GM19025 (cell line): Measurements from ENCODE around the gene PCMTD2.
A peak's percentile ranks its signal among the peaks of the same experiment; 100 is the strongest.
"Not testable (repeated sequence)": the region's sequence is repeated elsewhere in the genome, so short reads cannot be mapped to it uniquely, and the experiment has no call there.

Experiments used
- ATAC-seq: cut with Tn5 transposase; IDR thresholded peaks from one replicate; pipeline ENCODE4 v1.9.1; 2021; ENCODE audit warnings: mild to moderate bottlenecking, low read depth, moderate library complexity; ENCODE audit not compliant: unreplicated experiment

Gene PCMTD2

DNA sequence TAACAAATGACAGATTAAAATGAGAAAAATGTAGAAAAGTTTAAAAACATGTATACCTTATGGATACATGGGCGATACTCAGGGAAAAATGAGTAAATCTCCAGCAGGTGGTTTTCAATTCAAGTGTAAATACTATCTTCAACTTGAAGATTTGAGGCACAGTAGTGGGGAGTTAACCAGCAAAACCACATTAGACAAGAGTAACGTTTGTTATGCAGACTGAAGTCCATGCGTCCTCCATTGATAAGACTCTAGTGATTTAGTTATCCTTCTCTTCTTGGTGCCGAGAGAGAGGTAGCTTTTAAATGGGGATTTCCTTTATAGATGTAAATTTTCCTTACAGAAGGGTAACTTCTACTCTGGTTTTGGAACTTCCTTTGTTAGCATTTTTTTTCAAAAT, 28.1 kb downstream of the PCMTD2 start:
- no peak for ATAC-seq

DNA sequence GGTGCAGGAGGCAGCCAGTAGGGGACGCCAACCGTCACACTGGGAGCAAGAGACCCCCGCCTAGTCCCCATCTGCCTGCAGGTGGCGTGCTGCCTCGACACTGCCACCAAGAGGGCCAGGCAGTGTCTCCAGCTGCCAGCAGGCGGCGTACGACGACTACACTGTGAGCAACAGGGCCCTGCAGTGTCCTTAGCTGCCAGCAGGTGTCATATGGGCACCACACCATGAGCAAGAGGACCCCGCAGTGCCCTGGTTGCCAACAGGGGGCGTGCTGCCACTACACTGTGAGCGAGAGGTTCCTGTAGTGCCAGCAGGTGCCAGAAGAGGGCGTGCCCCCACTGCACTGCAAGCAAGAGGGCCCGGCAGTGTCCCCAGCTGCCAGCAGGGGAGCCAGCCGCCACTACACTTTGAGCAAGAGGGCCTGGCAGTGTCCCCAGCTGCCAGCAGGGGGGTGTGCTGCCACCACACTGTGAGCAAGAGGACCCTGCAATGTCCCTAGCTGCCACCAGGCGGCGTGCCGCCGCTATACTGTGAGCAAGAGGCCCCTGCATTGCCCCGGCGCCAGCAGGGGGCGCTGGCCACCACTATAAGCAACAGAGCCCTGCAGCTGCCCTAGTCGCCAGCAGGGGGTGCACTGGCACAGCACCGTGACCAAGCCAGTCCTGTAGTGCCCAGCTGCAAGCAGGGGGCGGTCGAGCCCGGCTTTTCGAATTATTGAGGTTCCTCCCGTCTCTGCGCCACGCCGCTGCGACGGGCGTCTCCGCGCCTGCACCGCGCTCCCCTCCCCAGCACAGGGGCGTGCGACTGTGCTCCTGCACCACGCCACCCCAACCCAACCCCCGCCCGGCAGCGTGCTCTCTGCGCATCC, 30.3 kb downstream of the PCMTD2 start:
- ATAC-seq: peak; percentile 90

DNA sequence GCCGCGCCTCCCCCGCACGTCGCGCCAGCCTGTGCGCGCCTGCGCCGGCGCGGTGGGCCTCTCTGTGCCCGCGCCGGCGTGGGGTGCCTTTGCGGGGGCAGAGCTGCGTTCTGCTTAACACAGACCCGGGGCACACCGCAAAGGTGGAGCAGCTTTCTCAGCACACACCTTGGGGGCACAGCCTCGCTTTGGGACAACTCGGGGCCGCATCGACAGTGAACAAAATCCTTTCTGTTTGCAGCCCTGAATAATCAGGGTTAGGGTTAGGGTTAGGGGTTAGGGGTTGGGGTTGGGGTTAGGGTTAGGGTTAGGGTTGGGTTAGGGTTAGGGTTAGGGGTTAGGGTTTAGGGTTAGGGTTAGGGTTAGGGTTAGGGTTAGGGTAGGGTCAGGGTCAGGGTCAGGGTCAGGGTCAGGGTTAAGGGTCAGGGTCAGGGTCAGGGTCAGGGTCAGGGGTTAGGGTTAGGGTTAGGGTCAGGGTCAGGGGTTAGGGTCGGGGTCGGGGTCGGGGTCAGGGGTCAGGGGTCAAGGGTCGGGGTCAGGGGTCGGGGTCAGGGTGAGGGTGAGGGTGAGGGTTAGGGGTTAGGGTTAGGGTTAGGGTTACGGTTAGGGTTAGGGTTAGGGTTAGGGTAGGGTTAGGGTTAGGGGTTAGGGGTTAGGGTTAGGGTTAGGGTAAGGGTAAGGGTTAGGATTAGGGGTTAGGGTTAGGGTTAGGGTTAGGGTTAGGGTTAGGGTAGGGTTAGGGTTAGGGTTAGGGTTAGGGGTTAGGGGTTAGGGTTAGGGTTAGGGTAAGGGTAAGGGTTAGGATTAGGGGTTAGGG, 31.1 kb downstream of the PCMTD2 start:
- not testable (repeated sequence) for ATAC-seq

DNA sequence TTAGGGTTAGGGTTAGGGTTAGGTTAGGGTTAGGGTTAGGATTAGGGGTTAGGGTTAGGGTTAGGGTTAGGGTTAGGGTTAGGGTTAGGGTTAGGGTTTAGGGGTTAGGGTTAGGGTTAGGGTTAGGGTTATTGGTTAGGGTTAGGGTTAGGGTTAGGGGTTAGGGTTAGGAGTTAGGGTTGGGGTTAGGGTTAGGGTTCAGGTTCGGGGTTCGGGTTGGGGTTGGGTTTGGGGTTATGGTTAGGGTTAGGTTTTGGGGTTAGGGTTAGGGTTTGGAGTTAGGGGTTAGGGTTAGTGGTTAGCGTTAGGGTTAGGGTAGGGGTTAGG, 31.7 kb downstream of the PCMTD2 start:
- not testable (repeated sequence) for ATAC-seq

DNA sequence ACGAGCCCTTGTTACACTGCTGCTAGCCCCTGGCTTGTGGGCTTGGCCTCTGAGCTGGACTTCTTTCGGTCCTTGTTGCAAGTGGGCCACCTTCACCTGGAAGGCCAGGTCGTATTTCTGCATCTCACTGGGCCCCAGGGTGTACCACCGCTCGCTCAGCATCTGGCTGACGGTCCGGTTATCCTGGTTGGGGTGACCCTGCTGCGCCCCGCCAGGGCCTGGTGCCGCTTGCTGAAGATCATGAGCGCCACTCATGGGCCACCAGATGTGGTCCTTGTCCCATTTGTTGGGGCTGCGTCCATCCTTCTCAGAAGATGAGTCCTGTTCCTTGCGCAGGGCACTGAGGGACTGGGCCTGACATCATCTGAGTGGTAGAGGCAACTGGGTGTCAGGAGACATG, 36.6 kb downstream of the PCMTD2 start:
- ATAC-seq: not testable (repeated sequence)

DNA sequence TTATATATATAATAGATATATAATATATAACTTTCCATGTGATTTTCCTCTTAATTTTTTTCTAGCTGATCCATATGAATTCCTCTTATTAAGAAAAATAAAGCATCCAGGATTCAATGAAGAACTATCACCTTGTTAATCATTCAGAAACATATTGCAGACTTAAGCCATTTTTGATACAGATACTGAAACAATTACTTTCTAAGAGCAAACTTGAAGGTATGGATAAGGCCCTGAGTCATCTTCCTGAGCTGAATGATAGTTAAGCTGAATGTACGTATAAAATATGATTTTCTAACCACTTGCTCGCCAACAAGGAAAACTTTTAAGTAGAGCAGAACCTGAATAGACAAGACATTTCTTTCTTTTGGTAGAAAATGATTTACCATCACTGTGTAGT, 47.5 kb downstream of the PCMTD2 start:
- ATAC-seq: not testable (repeated sequence)

DNA sequence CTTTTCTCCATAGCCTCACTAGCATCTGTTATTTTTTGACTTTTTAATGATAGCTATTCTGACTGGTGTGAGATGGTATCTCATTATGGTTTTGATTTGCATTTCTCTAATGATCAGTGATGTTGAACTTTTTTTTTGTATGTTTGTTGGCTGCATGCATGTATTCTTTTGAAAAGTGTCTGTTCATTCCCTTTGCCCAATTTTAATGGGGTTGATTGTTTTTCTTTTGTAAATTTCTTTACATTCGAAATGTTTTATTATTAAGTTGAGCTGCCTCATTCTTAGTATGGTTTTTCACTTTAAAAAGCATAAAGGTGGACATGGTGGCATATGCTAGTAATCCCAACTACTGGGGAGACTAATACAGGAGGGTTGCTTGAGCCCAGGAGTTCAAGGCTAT, 58.2 kb downstream of the PCMTD2 start:
- not testable (repeated sequence) for ATAC-seq

DNA sequence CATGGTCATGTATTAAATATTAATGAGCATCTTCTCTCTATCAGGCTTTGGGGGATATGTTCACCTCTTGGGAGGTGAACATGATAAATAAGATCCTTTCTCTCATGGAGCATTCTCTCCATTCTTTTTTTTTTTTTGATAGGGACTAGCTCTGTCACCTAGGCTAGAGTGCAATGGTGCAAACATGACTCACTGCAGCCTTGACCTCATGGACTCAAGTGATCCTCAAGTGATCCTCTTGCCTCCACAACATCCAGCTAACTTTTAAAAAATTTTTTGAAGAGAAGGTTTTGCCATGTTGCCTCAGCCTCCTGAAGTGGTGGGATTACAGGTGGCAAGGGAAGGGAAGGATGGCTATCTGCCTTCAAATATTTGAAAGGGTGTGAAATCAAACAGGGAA, 59.8 kb downstream of the PCMTD2 start:
- not testable (repeated sequence) for ATAC-seq

DNA sequence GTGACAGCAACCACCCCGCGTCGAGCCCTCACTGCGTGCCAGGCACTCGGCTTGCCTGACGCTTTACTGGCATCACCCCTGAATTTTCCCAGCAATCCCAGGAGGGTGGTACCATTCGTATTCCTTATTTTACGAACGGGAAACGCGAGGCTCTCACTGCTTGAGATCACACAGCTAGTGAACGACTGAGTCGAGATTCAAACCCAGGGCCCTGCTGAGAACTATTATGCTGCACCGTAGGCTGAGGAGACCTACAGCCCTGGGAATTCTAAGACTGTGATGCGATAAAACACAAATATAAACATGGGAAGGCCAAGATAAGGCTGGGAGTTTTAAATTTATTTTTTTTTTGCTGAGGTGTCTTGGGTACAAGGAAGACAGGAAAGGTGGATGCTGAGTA, 60.3 kb downstream of the PCMTD2 start:
- not testable (repeated sequence) for ATAC-seq

DNA sequence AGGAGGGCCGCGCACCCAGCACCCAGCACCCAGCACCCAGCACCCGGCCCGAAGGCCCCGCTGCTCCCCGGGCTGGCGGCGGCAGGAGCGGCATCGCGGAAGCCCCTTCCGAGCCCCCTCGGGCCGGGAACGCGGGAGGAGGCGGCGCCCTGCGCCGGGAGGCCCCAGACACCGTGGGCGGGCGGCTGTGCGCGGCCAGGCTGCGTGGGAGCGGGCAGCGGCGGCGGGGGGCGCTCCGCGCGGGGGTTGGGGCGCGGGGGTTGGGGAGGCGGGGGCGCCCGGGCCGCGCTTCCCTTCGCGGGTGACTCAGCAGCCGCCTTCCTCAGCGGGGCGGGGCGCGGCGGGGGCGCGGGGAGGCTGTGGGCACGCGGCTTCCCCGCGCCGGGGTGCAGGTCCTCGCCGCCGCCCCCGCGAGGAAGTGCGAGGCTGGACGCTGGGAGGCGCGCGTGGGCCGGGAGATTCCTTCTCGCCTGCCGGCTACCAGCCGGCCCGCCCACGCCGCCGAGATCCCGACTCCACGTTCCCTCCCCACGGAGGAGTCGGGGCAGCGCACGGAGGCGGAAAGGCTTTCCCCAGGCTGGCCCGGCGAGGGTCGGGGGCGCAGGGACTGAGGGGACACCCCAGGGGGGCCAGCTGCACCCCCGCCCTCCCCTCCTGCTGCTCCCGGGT, 61.0 kb downstream of the PCMTD2 start:
- not testable (repeated sequence) for ATAC-seq

DNA sequence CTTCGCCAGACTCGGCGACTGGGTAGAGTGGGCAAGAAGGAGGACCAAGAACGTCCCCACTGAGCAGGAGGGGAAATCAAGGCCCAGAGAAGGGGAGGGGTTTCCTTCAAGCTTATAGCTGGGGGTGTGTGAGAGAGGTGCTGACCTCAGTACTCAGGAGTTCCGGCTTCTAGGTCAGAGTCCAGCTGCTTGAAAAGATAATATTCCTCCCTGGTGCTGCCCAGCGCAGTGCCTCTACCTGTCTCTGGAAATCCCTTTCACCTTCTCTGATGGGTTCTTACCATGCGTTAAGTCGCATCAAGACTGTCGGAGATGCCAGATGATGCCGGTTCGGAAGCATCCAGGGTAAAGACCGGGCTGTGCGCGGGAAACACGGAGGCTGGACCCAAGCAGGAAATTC, 61.8 kb downstream of the PCMTD2 start:
- ATAC-seq: not testable (repeated sequence)

DNA sequence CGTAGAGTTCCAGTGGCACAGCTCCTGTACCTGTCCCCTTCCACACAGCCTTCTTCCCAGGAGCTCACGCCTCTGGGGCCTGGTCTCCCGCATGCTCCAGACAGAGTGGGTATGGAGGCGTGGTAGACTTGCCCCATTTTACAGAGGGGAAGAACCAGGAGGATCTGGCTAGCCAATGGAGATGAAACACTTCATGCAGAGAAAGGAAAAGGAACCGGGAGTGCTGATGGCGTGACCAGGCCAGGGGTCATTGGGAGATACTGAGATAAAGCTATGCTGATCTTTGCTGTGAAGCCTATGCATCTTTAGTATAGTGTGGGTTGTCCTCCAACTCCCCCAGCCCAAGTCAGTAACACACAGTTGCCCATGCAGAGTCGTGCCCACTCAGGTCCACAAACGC, 62.5 kb downstream of the PCMTD2 start:
- ATAC-seq: not testable (repeated sequence)

DNA sequence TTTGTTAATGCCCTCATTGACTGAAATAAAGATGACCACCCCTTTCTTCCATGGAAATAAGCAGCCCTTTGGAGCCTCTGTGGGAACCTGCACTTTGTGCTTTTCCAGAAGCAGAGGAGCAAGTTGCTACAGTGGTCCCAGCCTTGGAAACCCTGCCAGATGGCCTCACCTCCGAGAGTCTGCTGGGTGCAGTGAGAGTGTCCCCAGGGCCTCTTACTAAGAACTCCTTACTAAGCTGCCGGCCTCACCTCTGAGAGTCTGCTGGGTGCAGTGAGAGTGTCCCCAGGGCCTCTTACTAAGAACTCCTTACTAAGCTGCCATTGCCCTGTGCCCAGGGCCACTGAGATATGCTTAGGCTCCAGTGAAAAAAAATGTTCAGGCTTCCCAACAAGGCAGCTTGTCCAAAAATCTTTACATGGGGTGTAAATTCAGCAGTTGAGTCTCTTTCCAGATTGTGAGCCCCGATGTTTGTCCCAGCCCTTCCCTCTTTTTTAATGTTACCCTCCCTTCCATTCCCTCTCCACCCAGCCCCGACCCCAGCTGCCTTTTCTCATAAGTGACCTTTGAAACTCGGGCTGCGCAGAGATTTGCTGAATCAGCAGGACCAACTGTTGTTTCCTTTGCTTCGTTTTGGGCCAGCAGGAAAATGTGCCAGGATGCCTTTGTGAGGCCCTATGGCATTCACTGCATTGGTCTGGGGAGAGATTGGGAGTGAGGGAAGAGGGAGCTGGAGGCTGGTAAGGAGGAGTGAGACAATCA, 66.7 kb downstream of the PCMTD2 start:
- ATAC-seq: not testable (repeated sequence)
